Heart left ventricle (tissue), 16 donors: ENCODE measurements around the gene C2CD2. TPM values are rescaled to one million over a fixed set of nuclear protein-coding genes. Genes with fewer than 3 reads are reported as not detected.
A peak's percentile ranks its signal among the peaks of the same experiment; 100 is the strongest.

Experiments used
- ATAC-seq, 4 donors: fragments of 200-7000 bp; cut with Tn5 transposase; one replicate each; pipeline ENCODE4 v1.9.1; 2020 to 2022; ENCODE audit warnings: moderate library complexity in 4 of 4, mild to moderate bottlenecking in 3 of 4, moderate number of reproducible peaks in 1 of 4
- DNase-seq, 5 donors: peaks; one replicate each; pipeline ENCODE4 v3.0.0-alpha.2; 2020
- H3K27ac ChIP-seq, 12 donors: fragments of 200-600 bp; sonication (generic) in 4 of 12; one replicate each; pipeline versions ENCODE4 v1.5.0 to v1.8.0; 2016 to 2022; ENCODE audit warnings: mild to moderate bottlenecking in 2 of 12
- H3K27me3 ChIP-seq, 9 donors: fragments of 200-600 bp; sonication (generic) in 2 of 9; one replicate each; pipeline versions ENCODE4 v1.5.1 to v1.8.0; 2016 to 2022; ENCODE audit warnings: mild to moderate bottlenecking in 3 of 9
- H3K36me3 ChIP-seq, 9 donors: fragments of 200-600 bp; sonication (generic) in 2 of 9; one replicate each; pipeline versions ENCODE4 v1.5.0 to v1.8.0; 2018 to 2022; ENCODE audit warnings: mild to moderate bottlenecking in 2 of 9
- H3K4me1 ChIP-seq, 12 donors: fragments of 200-600 bp; sonication (generic) in 4 of 12; one replicate each; pipeline versions ENCODE4 v1.5.0 to v1.8.0; 2016 to 2022; ENCODE audit warnings: mild to moderate bottlenecking in 3 of 12
- H3K4me3 ChIP-seq, 12 donors: fragments of 200-600 bp; sonication (generic) in 4 of 12; one replicate each; pipeline versions ENCODE4 v1.5.0 to v1.8.0; 2017 to 2022; ENCODE audit warnings: mild to moderate bottlenecking in 9 of 12, moderate library complexity in 4 of 12
- H3K9me3 ChIP-seq, 12 donors: fragments of 200-600 bp; sonication (generic) in 4 of 12; one replicate each; pipeline versions ENCODE4 v1.5.0 to v1.8.0; 2016 to 2022; ENCODE audit warnings: mild to moderate bottlenecking in 1 of 12
- POLR2A ChIP-seq, 2 donors: fragments of 450-650 bp; IDR thresholded peaks; one replicate each; pipeline ENCODE4 v1.6.1; 2017; ENCODE audit warnings: antibody characterized with exemption in 2 of 2, mild to moderate bottlenecking in 2 of 2, moderate library complexity in 2 of 2
- WGBS, 4 donors: extraction: QIAGEN DNeasy Blood & Tissue Kit in 2 of 4; methylation state at CpG; one replicate each; pipeline versions ENCODE4 v1.1.5 to v1.1.7; 2013 to 2018; 5-methylcytosine and 5-hydroxymethylcytosine counted together
- intact Hi-C, 10 donors: fragments of 100-400 bp; cut with DNase I; formaldehyde crosslinking; loops; one replicate each; pipeline versions ENCODE4 v1.11.1 to v1.14.2; 2022
- polyA plus RNA-seq, 2 donors: library from polyadenylated mRNA; stranded (reverse); fragments of 200-250 nt; gene quantifications; one replicate each; pipeline ENCODE4 v1.2.3, GENCODE V29; 2013
- total RNA-seq, 9 donors: library from RNA; depleted of rRNA in 2 of 9; stranded (reverse); fragments of >200 nt in 2 of 9; fragmentation: NEBNext Ultra II Directional in 3 of 9; extraction: Animal tissue kit (Norgen Biotek cat#: 25700) in 3 of 9; gene quantifications; one replicate each; pipeline versions ENCODE4 v1.1.0 to v1.2.4, GENCODE V29; 2016 to 2023
- TF ChIP-seq, protein P1 (sequence below), 12 donors: fragments of 200-600 bp; sonication (generic) in 4 of 12; IDR thresholded peaks; one replicate each; pipeline versions ENCODE4 v1.5.0 to v1.8.0; 2018 to 2022; ENCODE audit warnings: antibody characterized with exemption in 12 of 12, mild to moderate bottlenecking in 5 of 12
- donor health status: ischemic (EF 13 %, LVEDD 7.1; RV severe dilation, severe dysfunction).
- donor health status: healthy with polysubstance abuse.
- donor health status: DM: no; HTN: yes; CAD: no.
- donor health status: DM: no; HTN: no; CAD: no.
- donor health status: ischemic (EF 25% LVEDD 6.9; RV normal size, moderate dysfunction).
- donor health status: ischemic (EF 25% LVEDD 5.7; RV mildly dilated, moderate dysfunction).
- donor health status: healthy.
- donor health status: DM: yes; HTN: yes; CAD: no.
- donor health status: ischemic (EF 35%, LVEDD 5.7; RV mildly dilated, moderate dysfunction).
- donor health status: nonischemic (EF 11% LVEDD 7.7; RV severe dilation, severe dysfunction).
- donor health status: DM: yes; HTN: yes; CAD: no.
- donor health status: PGD.
- donor health status: ischemic (EF 29% LVEDD 5.4; RV normal size, mild dysfunction).
- donor health status: nonischemic (EF 23%, LVEDD 6.1; RV moderate dilation, normal function).

C2CD2 gene
- total and polyA plus RNA-seq, 11 donors, result 3.8 to 13.9 (median 6.0) TPM

DNA sequence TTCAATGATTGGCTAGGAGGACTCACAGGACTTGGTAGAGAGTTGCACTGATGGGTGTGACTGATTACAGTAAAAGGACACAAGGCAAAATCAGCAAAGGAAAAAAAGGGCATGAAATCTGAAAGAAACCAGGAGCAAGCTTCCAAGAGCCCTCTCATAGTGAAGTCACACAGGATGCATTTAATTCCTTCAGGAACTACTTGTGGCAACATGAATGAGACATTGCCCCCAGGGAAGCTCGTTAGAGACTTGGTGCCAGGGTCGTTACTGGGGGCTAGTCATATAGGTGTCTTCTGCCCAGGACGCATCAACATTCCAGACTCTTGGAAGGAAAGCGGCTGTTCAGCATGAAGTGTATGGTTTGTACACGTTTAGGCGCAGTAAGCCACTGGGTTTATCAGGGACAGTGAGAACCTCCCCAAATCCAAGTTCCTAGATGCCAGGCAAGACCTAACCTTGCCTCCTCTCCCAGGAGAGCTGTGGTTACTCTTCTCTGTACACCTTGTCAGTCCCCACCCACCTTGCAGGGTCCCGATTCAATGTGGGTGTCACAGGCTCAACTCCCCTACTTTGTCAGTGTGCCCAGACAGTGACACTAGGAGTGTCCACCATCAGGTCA, 26.0 kb upstream of the C2CD2 start:
- TF ChIP-seq, protein P1, sequence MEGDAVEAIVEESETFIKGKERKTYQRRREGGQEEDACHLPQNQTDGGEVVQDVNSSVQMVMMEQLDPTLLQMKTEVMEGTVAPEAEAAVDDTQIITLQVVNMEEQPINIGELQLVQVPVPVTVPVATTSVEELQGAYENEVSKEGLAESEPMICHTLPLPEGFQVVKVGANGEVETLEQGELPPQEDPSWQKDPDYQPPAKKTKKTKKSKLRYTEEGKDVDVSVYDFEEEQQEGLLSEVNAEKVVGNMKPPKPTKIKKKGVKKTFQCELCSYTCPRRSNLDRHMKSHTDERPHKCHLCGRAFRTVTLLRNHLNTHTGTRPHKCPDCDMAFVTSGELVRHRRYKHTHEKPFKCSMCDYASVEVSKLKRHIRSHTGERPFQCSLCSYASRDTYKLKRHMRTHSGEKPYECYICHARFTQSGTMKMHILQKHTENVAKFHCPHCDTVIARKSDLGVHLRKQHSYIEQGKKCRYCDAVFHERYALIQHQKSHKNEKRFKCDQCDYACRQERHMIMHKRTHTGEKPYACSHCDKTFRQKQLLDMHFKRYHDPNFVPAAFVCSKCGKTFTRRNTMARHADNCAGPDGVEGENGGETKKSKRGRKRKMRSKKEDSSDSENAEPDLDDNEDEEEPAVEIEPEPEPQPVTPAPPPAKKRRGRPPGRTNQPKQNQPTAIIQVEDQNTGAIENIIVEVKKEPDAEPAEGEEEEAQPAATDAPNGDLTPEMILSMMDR (IDR thresholded peaks at IDR 0.05), result no peak
- no peak for TF ChIP-seq POLR2A (IDR thresholded peaks at IDR 0.05)
- intact Hi-C loops, result no loop called here
- 82 to 91% (median 88%) methylated on average over 7 of the region's 7 CpGs for WGBS, 4 donors
- H3K27ac ChIP-seq, result no peak overlapping the region
- DNase-seq (no peak), ATAC-seq (no peak)
- no peaks in the 10 kb centered on the region for H3K27me3 ChIP-seq
- no peak overlapping the region for H3K4me3 ChIP-seq
- peaks cover 0 to 20% (median 3%) of the 10 kb centered on the region in 12 donors for H3K9me3 ChIP-seq
- peaks cover 0 to 1% (median 0%) of the 10 kb centered on the region in 12 donors for H3K4me1 ChIP-seq
- no peaks in the 10 kb centered on the region for H3K36me3 ChIP-seq

DNA sequence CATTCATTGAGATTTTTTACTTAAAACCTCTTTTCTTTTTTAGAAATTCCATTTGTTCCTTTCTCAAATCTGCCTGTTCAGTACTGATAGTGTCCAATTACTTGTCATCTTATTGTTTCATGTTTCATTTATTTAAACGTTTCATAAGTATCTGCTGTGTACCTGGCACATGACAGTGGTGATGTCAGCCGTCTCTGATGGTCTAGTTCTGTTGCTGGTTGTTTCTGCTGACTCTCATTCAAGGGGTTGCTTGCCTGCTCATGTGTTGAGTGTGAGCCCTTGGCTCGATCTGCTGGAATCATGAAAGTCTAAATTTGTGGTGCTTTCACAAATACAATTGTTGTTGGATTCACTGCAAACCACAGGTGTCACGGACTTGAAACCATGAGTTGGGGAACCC, 25.5 kb upstream of the C2CD2 start:
- Histone ChIP-seq H3K36me3 (no peaks in the 10 kb centered on the region), H3K4me1 (peaks cover 0 to 6% (median 3%) of the 10 kb centered on the region in 12 donors), H3K27me3 (no peaks in the 10 kb centered on the region), H3K27ac (no peak overlapping the region), H3K9me3 (peaks cover 0 to 20% (median 3%) of the 10 kb centered on the region in 12 donors), H3K4me3 (no peak overlapping the region)
- DNase-seq, result no peak
- no peak for TF ChIP-seq POLR2A (IDR thresholded peaks at IDR 0.05)
- TF ChIP-seq, protein P1 (IDR thresholded peaks at IDR 0.05), result no peak
- intact Hi-C loops, result no loop called here
- ATAC-seq, result no peak
- 62 to 89% (median 74%) methylated on average over 4 of the region's 4 CpGs for WGBS, 4 donors

DNA sequence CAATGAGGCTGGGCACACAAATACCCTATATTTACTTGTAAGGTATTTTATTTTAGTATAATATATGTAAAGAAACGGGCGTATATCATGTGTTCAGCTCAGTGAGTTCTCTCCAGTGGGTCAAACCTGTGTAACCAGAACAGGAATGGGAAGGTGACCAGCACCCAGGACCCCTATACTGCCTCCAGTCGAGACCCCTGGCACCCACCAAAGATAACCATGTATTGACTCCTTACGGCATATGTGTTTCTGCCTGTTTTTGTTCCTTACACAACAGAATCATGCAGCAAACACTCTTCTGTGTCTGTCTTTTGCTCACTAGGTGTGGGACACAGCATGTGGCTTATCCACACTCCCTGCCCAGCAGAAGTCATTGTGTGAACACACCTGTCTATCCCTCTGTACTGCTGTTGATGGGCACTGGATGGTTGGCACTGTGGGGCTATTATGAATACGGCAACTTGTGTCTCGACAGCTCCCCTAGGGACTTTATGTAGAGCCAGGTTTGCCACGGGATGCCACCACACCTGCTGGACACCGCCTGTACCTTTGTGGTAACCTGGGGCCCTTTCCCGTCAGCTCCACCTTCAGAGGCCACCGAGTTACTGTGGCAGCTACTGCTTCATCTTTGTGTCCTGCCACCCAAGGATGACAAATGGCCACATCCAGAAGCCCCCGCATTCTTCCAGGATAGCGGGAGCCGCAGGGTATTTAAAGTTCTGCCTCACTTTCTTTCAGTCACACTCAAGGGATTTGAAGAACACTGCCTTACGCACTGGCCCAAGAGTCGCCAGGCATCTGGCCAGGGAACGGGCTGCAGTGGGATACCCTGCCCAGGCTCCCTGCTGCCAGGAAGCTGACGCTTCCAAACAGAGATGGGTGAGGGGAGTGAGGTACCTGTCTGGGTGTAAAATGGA, 23.5 kb upstream of the C2CD2 start:
- Histone ChIP-seq H3K4me1 (peaks cover 0 to 14% (median 9%) of the 10 kb centered on the region in 12 donors), H3K27me3 (no peaks in the 10 kb centered on the region), H3K36me3 (no peaks in the 10 kb centered on the region), H3K4me3 (no peak overlapping the region), H3K27ac (no peak overlapping the region), H3K9me3 (peaks cover 0 to 10% (median 3%) of the 10 kb centered on the region in 12 donors)
- 88 to 95% (median 89%) methylated on average over 17 of the region's 17 CpGs for WGBS, 4 donors
- ATAC-seq (no peak), DNase-seq (no peak)
- intact Hi-C loops, result no loop called here
- TF ChIP-seq, protein P1 (IDR thresholded peaks at IDR 0.05), result no peak
- TF ChIP-seq POLR2A (IDR thresholded peaks at IDR 0.05), result no peak

DNA sequence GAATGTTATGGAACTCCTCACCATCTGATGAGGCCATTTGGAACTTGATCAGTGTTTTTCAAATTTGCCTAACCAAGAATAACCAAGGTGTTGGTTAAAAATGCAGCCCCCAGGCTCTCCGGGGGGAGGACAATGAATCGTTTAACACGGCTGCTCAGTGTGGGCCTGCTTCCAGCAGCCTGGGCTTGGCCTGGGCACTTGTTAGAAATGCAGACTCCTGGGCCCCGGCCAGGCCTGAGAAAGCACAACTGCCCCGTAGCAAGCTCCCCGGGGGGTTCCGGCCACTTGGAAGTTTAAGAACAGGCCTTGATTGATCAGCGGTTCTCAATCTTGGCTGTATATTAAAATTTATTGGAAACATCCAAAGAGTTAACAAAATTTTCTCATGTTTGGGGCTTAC, 22.8 kb upstream of the C2CD2 start:
- WGBS, 4 donors, result 74 to 91% (median 89%) methylated on average over 8 of the region's 8 CpGs
- no peak for TF ChIP-seq POLR2A (IDR thresholded peaks at IDR 0.05)
- TF ChIP-seq, protein P1 (IDR thresholded peaks at IDR 0.05), result no peak
- Histone ChIP-seq H3K4me1 (peaks cover 0 to 14% (median 9%) of the 10 kb centered on the region in 12 donors), H3K4me3 (no peak overlapping the region), H3K36me3 (no peaks in the 10 kb centered on the region), H3K9me3 (peaks cover 0 to 10% (median 3%) of the 10 kb centered on the region in 12 donors), H3K27me3 (no peaks in the 10 kb centered on the region), H3K27ac (no peak overlapping the region)
- ATAC-seq (no peak), DNase-seq (peak in 1 of 5 donors; percentile 26)
- intact Hi-C loops, result no loop called here
